Islet precursor cell (in vitro differentiated cells): ENCODE measurements around the gene MS4A3.
"Not testable (repeated sequence)": the region's sequence is repeated elsewhere in the genome, so short reads cannot be mapped to it uniquely, and the experiment has no call there.

Experiments
- DNase-seq: peaks from one replicate; pipeline ENCODE4 v3.0.0-alpha.2; 2018

MS4A3 gene

GRCh38 chr11:60056349-60056969 is at the start of gene MS4A3:
MS4A3 (plus strand) TSS chr11:60056665; CDS start chr11:60061161, 4,496 bp downstream.
- DNase-seq = no peak

- no peak for DNase-seq
Observed at GRCh38 chr11:60016881-60017280, 39.6 kb upstream of the MS4A3 start, which contains the start of gene OOSP4B. OOSP4B (plus strand) TSS chr11:60017181.

- no peak for DNase-seq
Observed at GRCh38 chr11:60018058-60018457, 38.4 kb upstream of the MS4A3 start.

- not testable (repeated sequence) for DNase-seq
Observed at GRCh38 chr11:60020376-60020775, 36.1 kb upstream of the MS4A3 start.

- DNase-seq = no peak
Observed at GRCh38 chr11:60029015-60029632, 27.3 kb upstream of the MS4A3 start.

- no peak for DNase-seq
Observed at GRCh38 chr11:60040109-60040508, 16.4 kb upstream of the MS4A3 start, which contains the start of gene OOSP2. OOSP2 (plus strand) TSS chr11:60040409; CDS start chr11:60040460, 51 bp downstream.

- DNase-seq = not testable (repeated sequence)
Observed at GRCh38 chr11:60050422-60050821, 6.0 kb upstream of the MS4A3 start.

- DNase-seq = not testable (repeated sequence)
Observed at GRCh38 chr11:60050839-60051238, 5.6 kb upstream of the MS4A3 start.

- DNase-seq = no peak
Observed at GRCh38 chr11:60059052-60059451, 2.6 kb downstream of the MS4A3 start.

GRCh38 chr11:60059521-60060240 is 3.2 kb downstream of the MS4A3 start:
- DNase-seq = no peak

- no peak for DNase-seq
Observed at GRCh38 chr11:60064111-60064510, 7.6 kb downstream of the MS4A3 start.

GRCh38 chr11:60065801-60066200 is 9.3 kb downstream of the MS4A3 start:
- no peak for DNase-seq

GRCh38 chr11:60069450-60069849 is 13.0 kb downstream of the MS4A3 start:
- DNase-seq = no peak

- not testable (repeated sequence) for DNase-seq
Observed at GRCh38 chr11:60071644-60072043, 15.2 kb downstream of the MS4A3 start.

GRCh38 chr11:60077216-60077817 is 20.9 kb downstream of the MS4A3 start:
- no peak for DNase-seq

- DNase-seq = no peak
Observed at GRCh38 chr11:60077981-60078380, 21.5 kb downstream of the MS4A3 start.

- no peak for DNase-seq
Observed at GRCh38 chr11:60078745-60079144, 22.3 kb downstream of the MS4A3 start.

- DNase-seq = no peak
Observed at GRCh38 chr11:60080535-60080934, 24.1 kb downstream of the MS4A3 start.

GRCh38 chr11:60084631-60085273 is 28.3 kb downstream of the MS4A3 start:
- no peak for DNase-seq

GRCh38 chr11:60085909-60086308 is 29.4 kb downstream of the MS4A3 start:
- DNase-seq = no peak

- DNase-seq = no peak
Observed at GRCh38 chr11:60087239-60087638, 30.8 kb downstream of the MS4A3 start.

GRCh38 chr11:60088364-60088763 is 31.9 kb downstream of the MS4A3 start, which contains the start of gene MS4A2:
MS4A2 (plus strand) TSS chr11:60088664; CDS start chr11:60088766, 102 bp downstream.
- DNase-seq = no peak
